PC-3 (cell line): ENCODE results near the gene SYTL1. TPM values are rescaled to one million over a fixed set of nuclear protein-coding genes. Genes with fewer than 3 reads are reported as not detected.

Experiments
- ATAC-seq: fragments of 200-7000 bp; cut with Tn5 transposase; 2 replicates; pipeline ENCODE4 v1.9.1; 2020; ENCODE audit warnings: mild to moderate bottlenecking, moderate library complexity
- BruUV-seq: library from RNA; stranded (reverse); fragments of 400-500 nt; replicated peaks from 2 replicates; lab custom pipeline; 2021; lab: Mats Ljungman, UMichigan
- CTCF ChIA-PET: fragments of 300-600 bp; sonication (Branson Sonifier 250); formaldehyde crosslinking; loops from one replicate; lab custom pipeline; 2022; ENCODE audit warnings: antibody characterized with exemption; lab: Charles Lee
- POLR2A ChIA-PET: fragments of 300-600 bp; sonication (Branson Sonifier 250); formaldehyde crosslinking; loops from one replicate; lab custom pipeline; 2022; ENCODE audit warnings: antibody characterized with exemption; ENCODE audit not compliant: unreplicated experiment; lab: Charles Lee
- DNase-seq: peaks from one replicate; pipeline ENCODE4 v3.0.0-alpha.2; 2015
- H2AFZ ChIP-seq: fragments of 300-600 bp; sonication (generic); 2 replicates; pipeline ENCODE4 v1.6.0; 2016; ENCODE audit warnings: antibody characterized with exemption, low read length
- H3F3A ChIP-seq: fragments of 300-600 bp; sonication (generic); one replicate; pipeline ENCODE4 v1.6.0; 2017; ENCODE audit warnings: antibody characterized with exemption, low read length, control low read depth, mild to moderate bottlenecking; ENCODE audit not compliant: unreplicated experiment
- H3K27ac ChIP-seq: fragments of 300-600 bp; sonication (generic); 2 replicates; pipeline ENCODE4 v1.5.1; 2016; ENCODE audit warnings: mild to moderate bottlenecking, low read length
- H3K27me3 ChIP-seq: fragments of 300-600 bp; sonication (generic); 2 replicates; pipeline ENCODE4 v1.6.1; 2016; ENCODE audit warnings: low read length, mixed read lengths
- H3K36me3 ChIP-seq: fragments of 300-600 bp; sonication (generic); 2 replicates; pipeline ENCODE4 v1.6.1; 2016; ENCODE audit warnings: low read depth, mixed run types, low read length, mixed read lengths
- H3K4me1 ChIP-seq: fragments of 300-600 bp; sonication (generic); 2 replicates; pipeline ENCODE4 v1.5.1; 2016; ENCODE audit warnings: low read length; ENCODE audit not compliant: insufficient read depth
- H3K4me2 ChIP-seq: fragments of 300-600 bp; sonication (generic); 2 replicates; pipeline ENCODE4 v1.6.0; 2016; ENCODE audit warnings: low read length
- H3K4me3 ChIP-seq: fragments of 300-600 bp; sonication (generic); 2 replicates; pipeline ENCODE4 v1.5.1; 2016; ENCODE audit warnings: mild to moderate bottlenecking, low read length, mixed read lengths
- H3K79me2 ChIP-seq: fragments of 300-600 bp; sonication (generic); 2 replicates; pipeline ENCODE4 v1.6.1; 2017; ENCODE audit warnings: low read length, mixed read lengths
- H3K9ac ChIP-seq: fragments of 300-600 bp; sonication (generic); 2 replicates; pipeline ENCODE4 v1.6.0; 2016; ENCODE audit warnings: mild to moderate bottlenecking, low read length
- H3K9me2 ChIP-seq: fragments of 300-600 bp; sonication (generic); replicated peaks from 2 replicates; pipeline ENCODE4 v1.6.1; 2016; ENCODE audit warnings: mixed run types, low read length, mixed read lengths
- H3K9me3 ChIP-seq: fragments of 300-600 bp; sonication (generic); 2 replicates; pipeline ENCODE4 v1.6.1; 2016; ENCODE audit warnings: low read length, mixed read lengths
- H4K20me1 ChIP-seq: fragments of 300-600 bp; sonication (generic); 2 replicates; pipeline ENCODE4 v1.6.1; 2016; ENCODE audit warnings: low read length, mixed read lengths
- CTCF ChIP-seq: fragments of 300-600 bp; sonication (generic); conservative IDR thresholded peaks from 2 replicates; pipeline ENCODE4 v1.5.1; 2017; ENCODE audit warnings: antibody characterized with exemption, low read depth, mild to moderate bottlenecking, low read length
- EZH2 ChIP-seq: fragments of 300-600 bp; sonication (generic); IDR thresholded peaks from one replicate; pipeline ENCODE4 v1.6.1; 2017; ENCODE audit warnings: antibody characterized with exemption, mild to moderate bottlenecking, low read length; ENCODE audit not compliant: unreplicated experiment
- EZH2phosphoT487 ChIP-seq: fragments of 300-600 bp; sonication (generic); IDR thresholded peaks from 2 replicates; pipeline ENCODE4 v1.6.1; 2018; ENCODE audit warnings: mild to moderate bottlenecking, antibody characterized with exemption, low read length, borderline replicate concordance
- intact Hi-C: fragments of 100-400 bp; cut with micrococcal nuclease; formaldehyde crosslinking; loops from 2 replicates; pipeline ENCODE4 v1.9.0; 2023
- total RNA-seq: library from RNA; depleted of rRNA; stranded (reverse); fragments of >200 nt; gene quantifications from 2 replicates; pipeline ENCODE4 v1.2.3, GENCODE V29; 2014

The SYTL1 gene
- total RNA-seq, 1 experiment from 2014 or later, result 26.8 TPM

- Histone ChIP-seq H3K9me2 (no peaks in the 10 kb centered on the region), H3K4me3 (no peak overlapping the region), H3K4me2 (no peak overlapping the region), H3K79me2 (no peaks in the 10 kb centered on the region), H3K36me3 (no peaks in the 10 kb centered on the region), H2AFZ (no peak overlapping the region), H3K9me3 (no peaks in the 10 kb centered on the region), H3K27ac (no peak overlapping the region), H3K9ac (no peak overlapping the region), H3K4me1 (no peaks in the 10 kb centered on the region; the same call in 1 of the 2 replicates), H3K27me3 (no peaks in the 10 kb centered on the region), H4K20me1 (no peaks in the 10 kb centered on the region), H3F3A (no peaks in the 10 kb centered on the region)
- ChIA-PET CTCF (no interaction called here), POLR2A (no interaction called here)
- no peak for DNase-seq
- no TSS peak for BruUV-seq
- TF ChIP-seq EZH2phosphoT487 (no peak), CTCF (no peak), EZH2 (no peak)
- ATAC-seq, result no peak
- intact Hi-C loops, result loop anchor here (10.0 kb wide), 1 partner anchor 299 kb away; the partner anchor contains the start of gene AHDC1
Measured at GRCh38 chr1:27306071-27306470, 35.8 kb upstream of the SYTL1 start.

GRCh38 chr1:27306892-27307761 is 34.7 kb upstream of the SYTL1 start:
- H3K9me3 ChIP-seq, result no peaks in the 10 kb centered on the region
- intact Hi-C loops, result loop anchor here (10.0 kb wide), 1 partner anchor 298 kb away; the partner anchor contains the start of gene AHDC1
- H2AFZ ChIP-seq, result no peak overlapping the region
- H3K4me3 ChIP-seq, result no peak overlapping the region
- ChIA-PET CTCF (interaction anchor here (0.5 to 0.6 kb wide), 2 partner anchors 55 to 70 kb away, joined by 3 to 5 read pairs; no protein-coding TSS in a partner anchor), POLR2A (no interaction called here)
- no peak for TF ChIP-seq EZH2
- peak; percentile 33; the same call in 1 of the 2 replicates for TF ChIP-seq CTCF
- no peak for TF ChIP-seq EZH2phosphoT487
- H3K4me1 ChIP-seq, result no peaks in the 10 kb centered on the region
- H3K27ac ChIP-seq, result no peak overlapping the region
- no peak overlapping the region for H3K9ac ChIP-seq
- peak; percentile 37 for ATAC-seq
- no peaks in the 10 kb centered on the region for H3K79me2 ChIP-seq
- peak; percentile 9 for DNase-seq
- H3K9me2 ChIP-seq, result no peaks in the 10 kb centered on the region
- H3K4me2 ChIP-seq, result no peak overlapping the region
- no peaks in the 10 kb centered on the region for H3K27me3 ChIP-seq
- no peaks in the 10 kb centered on the region for H3F3A ChIP-seq
- no TSS peak for BruUV-seq
- no peaks in the 10 kb centered on the region for H4K20me1 ChIP-seq
- no peaks in the 10 kb centered on the region for H3K36me3 ChIP-seq
